Measurements from ENCODE around the gene TCL1B.
A peak's percentile ranks its signal among the peaks of the same experiment; 100 is the strongest.
"Not testable (repeated sequence)": the region's sequence is repeated elsewhere in the genome, so short reads cannot be mapped to it uniquely, and the experiment has no call there.

TCL1B gene

DNA sequence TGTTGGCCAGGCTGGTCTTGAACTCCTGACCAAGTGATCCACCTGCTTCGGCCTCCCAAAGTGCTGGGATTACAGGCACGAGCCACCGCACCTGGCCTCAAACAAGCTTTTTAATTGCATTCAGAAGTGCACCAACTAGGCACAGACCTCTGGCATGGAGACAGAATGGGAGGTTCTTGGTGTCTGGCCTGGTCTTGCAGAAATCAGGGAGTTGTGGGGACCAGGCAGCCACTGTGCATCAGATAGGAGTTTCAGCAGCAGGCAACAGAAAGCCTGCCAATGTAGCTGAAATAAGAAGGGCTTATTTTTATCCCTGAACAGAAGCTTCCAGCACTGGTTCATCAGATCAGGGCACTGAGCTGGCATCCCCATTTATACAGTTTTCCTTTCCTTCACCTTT lies 22.2 kb upstream of the TCL1B start:
- Histone ChIP-seq H3K23ac (ENCODE audit: low read length) (no peak overlapping the region), H3K4ac (ENCODE audit: low read depth, low read length) (no peak overlapping the region), H3K4me1 (ENCODE audit: control insufficient read depth, low read depth, low read length) (peaks cover 21% of the 10 kb centered on the region), H4K8ac (ENCODE audit: low read depth, low read length) (no peak overlapping the region), H4K5ac (ENCODE audit: low read length) (no peak overlapping the region), H3K9ac (ENCODE audit: low read length) (no peak overlapping the region), H3K36me3 (ENCODE audit: control insufficient read depth, insufficient read depth, low read length) (no peaks in the 10 kb centered on the region), H3K27ac (ENCODE audit: low read depth, low read length) (no peak overlapping the region), H3K4me2 (ENCODE audit: low read length) (no peak overlapping the region), H3K79me2 (ENCODE audit: control insufficient read depth, insufficient read depth, low read length) (no peaks in the 10 kb centered on the region), H2BK5ac (ENCODE audit: low read length) (no peak overlapping the region), H2AK5ac (ENCODE audit: low read length) (no peak overlapping the region), H3K79me1 (ENCODE audit: low read length) (no peaks in the 10 kb centered on the region), H3K56ac (ENCODE audit: low read length) (no peak overlapping the region), H2BK120ac (ENCODE audit: low read depth, low read length) (no peak overlapping the region), H3K18ac (ENCODE audit: low read length) (no peak overlapping the region), H3K4me3 (ENCODE audit: low read length) (no peak overlapping the region), H3K27me3 (ENCODE audit: insufficient read depth, low read length, poor library complexity) (no peaks in the 10 kb centered on the region), H2BK15ac (replicated peaks; ENCODE audit: low read depth) (no peak overlapping the region)
- WGBS (ENCODE audit: extremely low coverage, insufficient coverage, low lambda C conversion rate), result no CpG with 5 or more reads among the region's 3 CpGs
- no peak for DNase-seq

DNA sequence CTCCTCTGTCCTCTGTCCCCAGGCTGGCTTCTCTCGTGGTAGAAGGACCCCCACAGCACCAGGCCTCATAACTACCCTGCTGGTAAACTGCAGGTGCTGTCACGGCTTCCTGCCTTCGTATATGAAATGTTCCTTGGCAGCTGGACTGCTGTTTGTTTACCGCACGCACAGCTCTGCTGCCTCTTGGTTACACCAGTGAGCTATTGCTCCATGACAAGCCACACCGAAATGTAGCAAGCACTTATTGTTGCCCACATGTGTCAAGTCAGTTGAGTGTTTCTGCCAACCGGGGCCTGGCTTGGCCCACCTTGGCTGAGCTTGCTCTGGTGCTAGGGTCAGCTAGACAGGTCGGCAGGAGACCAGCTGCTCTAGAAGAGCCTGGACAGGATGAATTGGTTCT lies 21.7 kb upstream of the TCL1B start:
- no peak overlapping the region for H3K4me2 ChIP-seq (ENCODE audit: low read length)
- no peak overlapping the region for H4K5ac ChIP-seq (ENCODE audit: low read length)
- no peak overlapping the region for H3K4me3 ChIP-seq (ENCODE audit: low read length)
- no peak overlapping the region for H3K18ac ChIP-seq (ENCODE audit: low read length)
- no peak overlapping the region for H3K9ac ChIP-seq (ENCODE audit: low read length)
- no peak overlapping the region for H3K23ac ChIP-seq (ENCODE audit: low read length)
- H3K79me1 ChIP-seq (ENCODE audit: low read length), result no peaks in the 10 kb centered on the region
- H2AK5ac ChIP-seq (ENCODE audit: low read length), result no peak overlapping the region
- no peak overlapping the region for H2BK15ac ChIP-seq (replicated peaks; ENCODE audit: low read depth)
- H4K8ac ChIP-seq (ENCODE audit: low read depth, low read length), result no peak overlapping the region
- no peak for DNase-seq
- no CpG with 5 or more reads among the region's 8 CpGs for WGBS (ENCODE audit: extremely low coverage, insufficient coverage, low lambda C conversion rate)
- no peak overlapping the region for H2BK5ac ChIP-seq (ENCODE audit: low read length)
- no peak overlapping the region for H3K27ac ChIP-seq (ENCODE audit: low read depth, low read length)
- no peaks in the 10 kb centered on the region for H3K36me3 ChIP-seq (ENCODE audit: control insufficient read depth, insufficient read depth, low read length)
- H3K4me1 ChIP-seq (ENCODE audit: control insufficient read depth, low read depth, low read length), result peaks cover 21% of the 10 kb centered on the region
- H3K56ac ChIP-seq (ENCODE audit: low read length), result no peak overlapping the region
- no peaks in the 10 kb centered on the region for H3K27me3 ChIP-seq (ENCODE audit: insufficient read depth, low read length, poor library complexity)
- no peaks in the 10 kb centered on the region for H3K79me2 ChIP-seq (ENCODE audit: control insufficient read depth, insufficient read depth, low read length)
- H2BK120ac ChIP-seq (ENCODE audit: low read depth, low read length), result no peak overlapping the region
- H3K4ac ChIP-seq (ENCODE audit: low read depth, low read length), result no peak overlapping the region

DNA sequence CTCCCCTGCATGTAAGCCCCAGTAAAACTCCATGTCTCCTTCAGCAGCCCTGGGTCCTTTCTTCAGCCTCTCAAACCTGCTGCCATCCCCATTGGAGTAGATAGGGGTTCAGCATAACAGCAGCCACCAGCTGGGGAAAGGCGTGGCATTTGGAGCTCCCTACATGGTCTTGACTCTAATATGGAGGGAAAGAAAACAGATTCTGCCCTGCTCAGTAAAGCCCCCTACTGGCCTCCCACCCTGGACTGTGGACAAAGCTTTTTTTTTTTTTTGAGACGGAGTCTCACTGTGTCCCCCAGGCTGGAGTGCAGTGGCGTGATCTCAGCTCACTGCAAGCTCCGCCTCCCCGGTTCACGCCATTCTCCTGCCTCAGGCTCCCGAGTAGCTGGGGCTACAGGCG lies 20.7 kb upstream of the TCL1B start:
- H3K79me2 ChIP-seq (ENCODE audit: control insufficient read depth, insufficient read depth, low read length); H3K18ac ChIP-seq (ENCODE audit: low read length); H3K4me3 ChIP-seq (ENCODE audit: low read length); H4K8ac ChIP-seq (ENCODE audit: low read depth, low read length); H3K9ac ChIP-seq (ENCODE audit: low read length); H2BK5ac ChIP-seq (ENCODE audit: low read length); H2AK5ac ChIP-seq (ENCODE audit: low read length); H3K23ac ChIP-seq (ENCODE audit: low read length); H2BK120ac ChIP-seq (ENCODE audit: low read depth, low read length); H4K5ac ChIP-seq (ENCODE audit: low read length); H3K4me2 ChIP-seq (ENCODE audit: low read length); H3K79me1 ChIP-seq (ENCODE audit: low read length); H3K36me3 ChIP-seq (ENCODE audit: control insufficient read depth, insufficient read depth, low read length); H3K27me3 ChIP-seq (ENCODE audit: insufficient read depth, low read length, poor library complexity); H3K56ac ChIP-seq (ENCODE audit: low read length); H3K27ac ChIP-seq (ENCODE audit: low read depth, low read length); H2BK15ac ChIP-seq (replicated peaks; ENCODE audit: low read depth); H3K4ac ChIP-seq (ENCODE audit: low read depth, low read length): not testable (repeated sequence)
- H3K4me1 ChIP-seq (ENCODE audit: control insufficient read depth, low read depth, low read length), result peaks cover 17% of the 10 kb centered on the region
- peak; percentile 58 for DNase-seq
- no CpG with 5 or more reads among the region's 8 CpGs for WGBS (ENCODE audit: extremely low coverage, insufficient coverage, low lambda C conversion rate)

DNA sequence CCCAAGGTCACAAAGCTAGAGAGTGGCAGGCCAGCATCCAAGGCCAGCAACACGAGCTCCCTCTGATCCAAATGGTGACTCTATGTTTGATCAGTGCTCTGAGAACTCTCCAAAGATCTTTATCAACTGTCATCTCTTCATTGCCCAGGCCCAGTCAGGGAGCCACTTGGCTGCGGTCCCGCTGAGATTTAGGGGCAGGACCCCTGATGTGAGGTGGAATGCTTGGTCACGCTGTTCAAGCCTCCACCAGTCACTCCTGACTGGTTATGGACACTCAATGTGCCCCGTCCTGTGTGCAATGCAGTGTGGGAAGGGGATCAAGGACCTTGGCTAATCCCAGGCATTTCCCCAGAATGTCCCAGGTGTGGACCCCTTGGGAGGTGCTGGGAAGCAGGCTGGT lies 19.8 kb upstream of the TCL1B start:
- WGBS (ENCODE audit: extremely low coverage, insufficient coverage, low lambda C conversion rate), result no CpG with 5 or more reads among the region's 5 CpGs
- H3K27ac ChIP-seq (ENCODE audit: low read depth, low read length), result no peak overlapping the region
- H2BK120ac ChIP-seq (ENCODE audit: low read depth, low read length), result no peak overlapping the region
- no peak overlapping the region for H3K9ac ChIP-seq (ENCODE audit: low read length)
- H3K79me2 ChIP-seq (ENCODE audit: control insufficient read depth, insufficient read depth, low read length), result no peaks in the 10 kb centered on the region
- no peak overlapping the region for H4K5ac ChIP-seq (ENCODE audit: low read length)
- H3K4me1 ChIP-seq (ENCODE audit: control insufficient read depth, low read depth, low read length), result peaks cover 9% of the 10 kb centered on the region
- H3K23ac ChIP-seq (ENCODE audit: low read length), result no peak overlapping the region
- no peak for DNase-seq
- H3K18ac ChIP-seq (ENCODE audit: low read length), result no peak overlapping the region
- no peaks in the 10 kb centered on the region for H3K36me3 ChIP-seq (ENCODE audit: control insufficient read depth, insufficient read depth, low read length)
- no peak overlapping the region for H4K8ac ChIP-seq (ENCODE audit: low read depth, low read length)
- no peak overlapping the region for H3K4me2 ChIP-seq (ENCODE audit: low read length)
- no peak overlapping the region for H2BK5ac ChIP-seq (ENCODE audit: low read length)
- no peak overlapping the region for H3K4me3 ChIP-seq (ENCODE audit: low read length)
- no peaks in the 10 kb centered on the region for H3K27me3 ChIP-seq (ENCODE audit: insufficient read depth, low read length, poor library complexity)
- no peak overlapping the region for H3K56ac ChIP-seq (ENCODE audit: low read length)
- H3K4ac ChIP-seq (ENCODE audit: low read depth, low read length), result no peak overlapping the region
- peak overlapping the region; percentile 87 for H2AK5ac ChIP-seq (ENCODE audit: low read length)
- no peak overlapping the region for H2BK15ac ChIP-seq (replicated peaks; ENCODE audit: low read depth)
- no peaks in the 10 kb centered on the region for H3K79me1 ChIP-seq (ENCODE audit: low read length)

DNA sequence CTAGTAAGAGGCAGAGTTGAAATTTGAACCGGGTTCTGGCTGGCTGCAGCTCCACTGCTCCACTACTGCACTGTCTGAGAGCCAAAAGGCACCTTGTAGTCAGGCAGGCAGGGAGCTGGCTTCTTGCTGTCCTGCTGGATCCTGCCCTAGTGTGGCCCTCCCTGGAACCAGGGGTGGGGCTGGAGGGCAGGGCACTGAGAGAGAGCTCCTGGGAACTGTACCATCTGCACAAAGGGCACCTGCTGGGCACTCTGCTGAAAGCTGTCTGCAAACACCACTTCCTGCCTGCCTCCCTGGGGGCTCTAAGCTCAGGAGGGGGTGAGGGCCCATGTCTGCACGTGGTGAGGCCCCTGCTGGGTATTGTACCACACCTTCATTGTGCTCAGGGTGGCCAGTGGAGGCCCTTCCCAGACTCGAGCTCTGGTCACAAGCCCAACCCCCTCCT lies 19.0 kb upstream of the TCL1B start:
- Histone ChIP-seq H3K79me1 (ENCODE audit: low read length) (no peaks in the 10 kb centered on the region), H3K56ac (ENCODE audit: low read length) (no peak overlapping the region), H3K27ac (ENCODE audit: low read depth, low read length) (no peak overlapping the region), H3K79me2 (ENCODE audit: control insufficient read depth, insufficient read depth, low read length) (no peaks in the 10 kb centered on the region), H3K4me1 (ENCODE audit: control insufficient read depth, low read depth, low read length) (peaks cover 9% of the 10 kb centered on the region), H4K5ac (ENCODE audit: low read length) (no peak overlapping the region), H2BK15ac (replicated peaks; ENCODE audit: low read depth) (no peak overlapping the region), H2AK5ac (ENCODE audit: low read length) (no peak overlapping the region), H3K4me2 (ENCODE audit: low read length) (no peak overlapping the region), H3K18ac (ENCODE audit: low read length) (no peak overlapping the region), H4K8ac (ENCODE audit: low read depth, low read length) (no peak overlapping the region), H2BK5ac (ENCODE audit: low read length) (no peak overlapping the region), H3K27me3 (ENCODE audit: insufficient read depth, low read length, poor library complexity) (no peaks in the 10 kb centered on the region), H3K9ac (ENCODE audit: low read length) (no peak overlapping the region), H3K4me3 (ENCODE audit: low read length) (no peak overlapping the region), H3K4ac (ENCODE audit: low read depth, low read length) (no peak overlapping the region), H2BK120ac (ENCODE audit: low read depth, low read length) (no peak overlapping the region), H3K23ac (ENCODE audit: low read length) (no peak overlapping the region), H3K36me3 (ENCODE audit: control insufficient read depth, insufficient read depth, low read length) (no peaks in the 10 kb centered on the region)
- WGBS (ENCODE audit: extremely low coverage, insufficient coverage, low lambda C conversion rate), result no CpG with 5 or more reads among the region's 3 CpGs
- DNase-seq, result no peak

DNA sequence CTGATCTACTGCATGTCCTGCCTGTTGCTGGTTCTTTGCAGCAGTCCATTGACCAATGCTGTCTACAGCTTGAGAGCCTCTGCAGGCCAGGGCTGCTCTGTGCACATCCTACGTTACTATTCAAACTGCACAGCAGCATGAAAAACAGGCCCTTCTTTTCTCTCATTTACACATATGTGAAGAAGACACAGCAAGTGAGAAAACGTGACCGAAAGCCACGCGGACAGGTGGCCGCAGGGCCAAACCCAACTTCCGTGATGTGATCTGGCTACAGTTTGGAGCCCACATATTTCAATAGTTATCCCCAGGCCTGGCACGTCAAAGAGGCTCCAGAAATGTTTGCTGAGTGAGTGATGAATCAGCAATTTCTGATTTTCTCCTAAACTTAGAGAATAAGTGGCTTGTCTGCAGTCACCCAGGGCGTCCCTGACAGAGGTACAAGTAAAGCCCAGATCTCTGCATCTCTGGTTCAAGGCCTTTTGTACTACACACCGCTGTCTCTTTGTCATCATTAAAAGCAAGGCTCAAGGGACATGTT lies 17.9 kb upstream of the TCL1B start:
- Histone ChIP-seq H3K9ac (ENCODE audit: low read length) (no peak overlapping the region), H3K27me3 (ENCODE audit: insufficient read depth, low read length, poor library complexity) (no peaks in the 10 kb centered on the region), H2BK5ac (ENCODE audit: low read length) (no peak overlapping the region), H3K79me1 (ENCODE audit: low read length) (no peaks in the 10 kb centered on the region), H3K4me3 (ENCODE audit: low read length) (no peak overlapping the region), H3K79me2 (ENCODE audit: control insufficient read depth, insufficient read depth, low read length) (no peaks in the 10 kb centered on the region), H3K4ac (ENCODE audit: low read depth, low read length) (no peak overlapping the region), H4K5ac (ENCODE audit: low read length) (no peak overlapping the region), H2BK15ac (replicated peaks; ENCODE audit: low read depth) (no peak overlapping the region), H2BK120ac (ENCODE audit: low read depth, low read length) (no peak overlapping the region), H3K23ac (ENCODE audit: low read length) (no peak overlapping the region), H3K4me1 (ENCODE audit: control insufficient read depth, low read depth, low read length) (peaks cover 6% of the 10 kb centered on the region), H2AK5ac (ENCODE audit: low read length) (peak overlapping the region; percentile 76), H3K4me2 (ENCODE audit: low read length) (no peak overlapping the region), H4K8ac (ENCODE audit: low read depth, low read length) (no peak overlapping the region), H3K36me3 (ENCODE audit: control insufficient read depth, insufficient read depth, low read length) (no peaks in the 10 kb centered on the region), H3K27ac (ENCODE audit: low read depth, low read length) (no peak overlapping the region), H3K56ac (ENCODE audit: low read length) (no peak overlapping the region), H3K18ac (ENCODE audit: low read length) (no peak overlapping the region)
- no peak for DNase-seq
- no CpG with 5 or more reads among the region's 10 CpGs for WGBS (ENCODE audit: extremely low coverage, insufficient coverage, low lambda C conversion rate)
